K562 (cell line): ENCODE data around the gene SRC. TPM values are rescaled to one million over a fixed set of nuclear protein-coding genes. Genes with fewer than 3 reads are reported as not detected.
A peak's percentile ranks its signal among the peaks of the same experiment; 100 is the strongest.

Source experiments
- ATAC-seq: fragments of 200-7000 bp; cut with Tn5 transposase; 3 replicates; pipeline ENCODE4 v1.9.1; 2020; ENCODE audit warnings: moderate library complexity
- BruUV-seq: library from RNA; stranded (reverse); fragments of 400-500 nt; replicated peaks from 2 replicates; lab custom pipeline; 2021; lab: Mats Ljungman, UMichigan
- CTCF ChIA-PET: fragments of 300-600 bp; formaldehyde crosslinking; extraction: SDS; loops from one replicate; lab custom pipeline; 2021; ENCODE audit warnings: low intra/inter-chr PET ratio; lab: Yijun Ruan, JAX
- POLR2A ChIA-PET: fragments of 300-600, 350-650 bp; sonication (Branson Sonifier 250); formaldehyde crosslinking; extraction: SDS; loops from one replicate; lab custom pipeline; 2021; ENCODE audit warnings: antibody characterized with exemption, inconsistent platforms; lab: Yijun Ruan, JAX
- DNase-seq, 4 experiments: peaks; one replicate each; pipeline versions ENCODE4 v3.0.0 to v3.0.0-alpha.2; 2011 to 2018; ENCODE audit warnings: low spot score in 3 of 4, mixed read lengths in 3 of 4; ENCODE audit errors: extremely low read depth in 1 of 4
- FAIRE-seq: peaks from 2 replicates; lab custom pipeline; 2011; peaks lifted over from hg19 to GRCh38; lab: Jason Lieb, UNC
- H2AFZ ChIP-seq: 2 replicates; pipeline ENCODE4 v1.6.0; 2011; ENCODE audit warnings: low read depth, low read length, control low read depth, inconsistent platforms
- H3K27ac ChIP-seq: fragments of 200-600 bp; 3 replicates; pipeline ENCODE4 v1.8.0; 2011; ENCODE audit warnings: low read depth, mild to moderate bottlenecking, control low read depth, inconsistent platforms, low read length, moderate library complexity, mixed read lengths; ENCODE audit errors: extremely low read depth
- H3K27me3 ChIP-seq, 2 experiments: fragments of 300-600 bp in 1 of 2; 2 replicates in 1 of 2; 3 replicates in 1 of 2; pipeline versions ENCODE4 v1.6.0 to v1.8.0; 2011; ENCODE audit warnings: inconsistent platforms in 2 of 2, low read length in 2 of 2, mild to moderate bottlenecking in 1 of 2, mixed read lengths in 1 of 2, moderate library complexity in 1 of 2; ENCODE audit not compliant: control insufficient read depth in 2 of 2, insufficient read depth in 2 of 2
- H3K36me3 ChIP-seq: fragments of 300-600 bp; 3 replicates; pipeline ENCODE4 v1.8.0; 2011; ENCODE audit warnings: mild to moderate bottlenecking, low read length, inconsistent platforms; ENCODE audit not compliant: control insufficient read depth, insufficient read depth
- H3K4me1 ChIP-seq, 2 experiments: fragments of 200-600 bp in 1 of 2; replicated peaks in 1 of 2; 2 replicates in 1 of 2; 3 replicates in 1 of 2; pipeline versions ENCODE4 v1.5.1 to v1.8.0; 2011; ENCODE audit warnings: inconsistent platforms in 2 of 2, low read length in 2 of 2, mild to moderate bottlenecking in 1 of 2, mixed read lengths in 1 of 2, moderate library complexity in 1 of 2; ENCODE audit not compliant: control insufficient read depth in 2 of 2, insufficient read depth in 2 of 2
- H3K4me2 ChIP-seq: 2 replicates; pipeline ENCODE4 v1.6.1; 2011; ENCODE audit warnings: low read length, control low read depth, inconsistent platforms, mixed read lengths; ENCODE audit not compliant: insufficient read depth
- H3K4me3 ChIP-seq: fragments of 200-600 bp; sonication (generic), shearing (Covaris generic); 2 replicates; pipeline ENCODE4 v1.5.1; 2016; ENCODE audit warnings: control low read depth, inconsistent platforms
- H3K79me2 ChIP-seq: fragments of 200-600 bp; 3 replicates; pipeline ENCODE4 v1.8.0; 2011; ENCODE audit warnings: low read length, inconsistent platforms; ENCODE audit not compliant: control insufficient read depth, insufficient read depth
- H3K9ac ChIP-seq, 2 experiments: 2 replicates each; pipeline versions ENCODE4 v1.6.0 to v1.6.1; 2011; ENCODE audit warnings: low read depth in 2 of 2, low read length in 2 of 2, control low read depth in 1 of 2, inconsistent platforms in 1 of 2, mild to moderate bottlenecking in 1 of 2, mixed read lengths in 1 of 2; ENCODE audit not compliant: insufficient read depth in 1 of 2
- H3K9me1 ChIP-seq: one replicate; pipeline ENCODE4 v1.6.0; 2011; ENCODE audit warnings: inconsistent platforms, mild to moderate bottlenecking, low read length, moderate library complexity; ENCODE audit not compliant: control insufficient read depth, insufficient read depth
- H3K9me3 ChIP-seq: replicated peaks from 2 replicates; pipeline ENCODE4 v1.5.1; 2011; ENCODE audit warnings: low read depth, low read length, inconsistent platforms; ENCODE audit not compliant: control insufficient read depth, insufficient read depth
- H4K20me1 ChIP-seq: replicated peaks from 2 replicates; pipeline ENCODE4 v1.6.1; 2011; ENCODE audit warnings: low read length, inconsistent platforms, mixed read lengths; ENCODE audit not compliant: control insufficient read depth, insufficient read depth
- ARID1B ChIP-seq: fragments of 450-650 bp; IDR thresholded peaks from 2 replicates; pipeline ENCODE4 v1.6.1; 2016; ENCODE audit warnings: antibody characterized with exemption, mild to moderate bottlenecking, inconsistent platforms
- BRD9 ChIP-seq: fragments of 450-650 bp; IDR thresholded peaks from 2 replicates; pipeline ENCODE4 v1.6.1; 2018; ENCODE audit warnings: low read depth; ENCODE audit not compliant: partially characterized antibody
- CBFA2T2 ChIP-seq: fragments of 450-650 bp; conservative IDR thresholded peaks from 2 replicates; pipeline ENCODE4 v1.6.1; 2017; ENCODE audit warnings: mild to moderate bottlenecking
- CBFA2T3 ChIP-seq: fragments of 450-650 bp; IDR thresholded peaks from 2 replicates; pipeline ENCODE4 v1.6.1; 2017
- CREB1 ChIP-seq, 2 experiments: sonication (generic) in 1 of 2; formaldehyde crosslinking in 1 of 2; IDR thresholded peaks; 2 replicates each; pipeline versions ENCODE4 v1.6.1 to v1.8.0; 2012 to 2022; ENCODE audit warnings: inconsistent platforms in 1 of 2, mild to moderate bottlenecking in 1 of 2, missing genetic modification reagents in 1 of 2, moderate library complexity in 1 of 2
- CXXC5 ChIP-seq: fragments of 250-450 bp; sonication (Bioruptor Pico); IDR thresholded peaks from 2 replicates; pipeline ENCODE4 v1.8.0; 2022; ENCODE audit warnings: inconsistent platforms, mild to moderate bottlenecking, moderate library complexity
- ELF4 ChIP-seq: fragments of 450-650 bp; formaldehyde crosslinking; IDR thresholded peaks from 2 replicates; pipeline ENCODE4 v1.4.0; 2022; ENCODE audit warnings: missing genetic modification characterization
- FIP1L1 ChIP-seq: fragments of 200-400 bp; formaldehyde crosslinking; IDR thresholded peaks from 2 replicates; pipeline ENCODE4 v1.6.1; 2018; ENCODE audit warnings: mild to moderate bottlenecking, low read depth, low read length; ENCODE audit not compliant: poor library complexity, severe bottlenecking
- L3MBTL2 ChIP-seq: fragments of 450-650 bp; IDR thresholded peaks from 2 replicates; pipeline ENCODE4 v1.6.1; 2016; ENCODE audit warnings: mild to moderate bottlenecking, moderate library complexity
- MTA2 ChIP-seq: fragments of 450-650 bp; IDR thresholded peaks from 2 replicates; pipeline ENCODE4 v1.6.1; 2016; ENCODE audit warnings: low read depth
- NCOR1 ChIP-seq: fragments of 450-650 bp; IDR thresholded peaks from 2 replicates; pipeline ENCODE4 v1.6.1; 2016; ENCODE audit warnings: mild to moderate bottlenecking, moderate library complexity
- NFRKB ChIP-seq: fragments of 450-650 bp; IDR thresholded peaks from 2 replicates; pipeline ENCODE4 v1.6.1; 2016; ENCODE audit warnings: low read depth
- RCOR1 ChIP-seq, 2 experiments: IDR thresholded peaks; 2 replicates each; pipeline ENCODE4 v1.6.1; 2012; ENCODE audit warnings: low read depth in 2 of 2, low read length in 2 of 2, borderline replicate concordance in 1 of 2, improper control_type of control experiment in 1 of 2
- SMARCA4 ChIP-seq: fragments of 450-650 bp; IDR thresholded peaks from 2 replicates; pipeline ENCODE4 v1.6.1; 2016
- SOX6 ChIP-seq: fragments of 450-650 bp; IDR thresholded peaks from 2 replicates; pipeline ENCODE4 v1.6.1; 2014; ENCODE audit warnings: mild to moderate bottlenecking
- WGBS: fragments of 100-300 bp; shearing (Covaris generic); methylation state at CpG from one replicate; pipeline ENCODE4 v1.1.6; 2016; ENCODE audit warnings: low coverage, mixed read lengths; ENCODE audit not compliant: insufficient coverage; ENCODE audit errors: missing lambda C conversion rate; 5-methylcytosine and 5-hydroxymethylcytosine counted together
- in situ Hi-C: fragments of 300-500 bp; cut with MboI; formaldehyde crosslinking; loops from 4 replicates; pipeline ENCODE4 v1.15.0; 2018; ENCODE audit warnings: inconsistent platforms, mixed read lengths
- intact Hi-C: fragments of 100-400 bp; cut with micrococcal nuclease; formaldehyde crosslinking; loops from 2 replicates; pipeline ENCODE4 v1.14.2; 2022
- polyA plus RNA-seq, 8 experiments: library from polyadenylated mRNA; depleted of rRNA in 4 of 8; stranded (reverse) in 5 of 8; unstranded in 3 of 8; fragments of >200 nt; fragmentation: Nextera tagmentation in 2 of 8; fragmentation: Illumina TruSeq in 1 of 8; extraction: Ambion mirVana in 2 of 8; extraction: Trizol in 1 of 8; gene quantifications; 2 replicates each; pipeline versions ENCODE4 v1.2.1 to v1.2.3, GENCODE V29; 2011 to 2014; ENCODE audit warnings: inconsistent platforms in 1 of 8, missing spikeins in 1 of 8
- total RNA-seq, 7 experiments: library from RNA; depleted of rRNA in 6 of 7; stranded (reverse); fragments of >200 nt in 6 of 7; fragmentation: Illumina TruSeq in 2 of 7; extraction: Trizol in 2 of 7; gene quantifications; 2 replicates each; pipeline versions ENCODE4 v1.2.1 to v1.2.3, GENCODE V29; 2011 to 2021; ENCODE audit warnings: low replicate concordance in 1 of 7
- TF ChIP-seq, protein P1 (sequence below): fragments of 450-650 bp; IDR thresholded peaks from 2 replicates; pipeline ENCODE4 v1.6.1; 2016; ENCODE audit warnings: antibody characterized with exemption
- TF ChIP-seq, protein P2 (sequence below): fragments of 450-650 bp; formaldehyde crosslinking; IDR thresholded peaks from 2 replicates; pipeline ENCODE4 v1.4.0; 2020; ENCODE audit warnings: mild to moderate bottlenecking, moderate library complexity

SRC gene
- total and polyA plus RNA-seq, 9 of the 15 experiments (the other 6 are each of a cell fraction or from before 2014, with no cell fraction given): 0.06 to 8.5 (median 3.1) TPM

DNA sequence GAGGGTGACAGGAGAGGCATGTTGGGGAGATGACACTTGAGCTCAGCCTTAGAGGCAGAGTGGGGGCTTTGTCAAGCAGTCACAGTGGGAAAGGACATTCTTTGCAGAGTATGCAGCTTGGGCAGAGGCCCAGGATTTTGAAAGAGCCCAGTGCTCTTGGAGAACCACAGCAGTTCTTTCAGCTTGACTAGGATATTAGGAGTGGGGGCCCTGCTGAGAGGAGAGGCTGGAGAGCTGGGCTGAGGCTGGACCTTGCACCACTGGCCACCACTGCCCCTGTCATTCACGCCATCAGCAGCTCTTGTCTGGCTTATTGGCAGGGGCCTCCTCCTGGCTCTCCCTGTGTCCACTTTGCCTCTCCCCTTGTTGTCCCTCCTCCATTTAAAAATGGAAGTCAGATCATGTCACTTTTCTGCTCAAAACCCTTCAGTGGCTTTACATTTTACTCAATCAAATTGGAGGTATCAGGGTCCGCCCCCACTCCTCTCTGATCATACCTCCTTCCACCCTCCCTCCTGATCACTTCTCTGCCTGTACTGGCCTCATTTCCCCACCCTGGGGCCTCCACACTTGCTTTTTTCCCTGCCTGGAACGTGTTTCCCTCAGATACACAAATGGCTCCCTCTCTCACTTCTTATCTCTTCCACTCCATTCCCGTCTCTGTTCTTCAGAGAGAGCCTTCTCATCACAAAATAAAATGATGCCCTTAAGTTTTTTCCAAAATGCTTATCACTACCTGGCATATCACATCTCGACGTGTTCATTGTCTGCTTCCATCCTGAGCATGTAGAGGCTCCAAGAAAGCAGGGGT is 46.0 kb upstream of the SRC start:
- POLR2A ChIA-PET: interaction anchor here (0.6 to 1.5 kb wide), 5 partner anchors 8 to 96 kb away, joined by 3 to 16 read pairs (median 3); partner anchors contain the start of gene MANBAL
- 8% methylated on average over 6 of the region's 6 CpGs for whole genome bisulfite sequencing
- peak overlapping the region; percentile 17 for H2AFZ ChIP-seq
- H3K27me3 ChIP-seq: no peaks in the 10 kb centered on the region
- H3K4me3 ChIP-seq: no peak overlapping the region
- BruUV-seq: no TSS peak
- in situ Hi-C loops (no loop called here), intact Hi-C loops (no loop called here)
- H3K9me3 ChIP-seq: no peaks in the 10 kb centered on the region
- H3K4me2 ChIP-seq: peak overlapping the region; percentile 37
- ATAC-seq (peak; percentile 76), DNase-seq (peak; percentile 46 to 69 (median 50)), FAIRE-seq (no peak)
- H3K9ac ChIP-seq: peak overlapping the region; percentile 32 to 79; a peak in 3 of 4 replicates
- no peaks in the 10 kb centered on the region for H4K20me1 ChIP-seq
- no peaks in the 10 kb centered on the region for H3K9me1 ChIP-seq
- H3K27ac ChIP-seq: peak overlapping the region; percentile 55
- peaks cover 67% of the 10 kb centered on the region for H3K36me3 ChIP-seq
- CTCF ChIA-PET: no interaction called here
- peaks cover 8 to 22% of the 10 kb centered on the region in 2 experiments; a peak in 3 of 5 replicates for H3K4me1 ChIP-seq
- H3K79me2 ChIP-seq: peaks cover 48% of the 10 kb centered on the region
- TF ChIP-seq CXXC5 (CRISPR knock-in tag) (0 out of 2 replicates have a peak, but pooled peaks have one; percentile 47), SMARCA4 (peak; percentile 69), RCOR1 (IDR thresholded peaks at IDR 0.05; ENCODE audit: borderline replicate concordance in 1 of 2, low read depth in 2 of 2, low read length in 2 of 2) (peak in 1 of 2 experiments; percentile 27; a peak in 1 of 4 replicates), FIP1L1 (no peak), NFRKB (peak; percentile 39; the same call in 1 of the 2 replicates), SOX6 (peak; percentile 35; the same call in 1 of the 2 replicates), CREB1 (IDR thresholded peaks at IDR 0.05) (0 out of 2 replicates have a peak, but pooled peaks have one; percentile 20), CREB1 (CRISPR knock-in tag; IDR thresholded peaks at IDR 0.05) (no peak), ELF4 (CRISPR knock-in tag) (peak; percentile 57; the same call in 1 of the 2 replicates), NCOR1 (peak; percentile 61), BRD9 (peak; percentile 42), ARID1B (peak; percentile 80), CBFA2T3 (peak; percentile 81), CBFA2T2 (peak; percentile 61), L3MBTL2 (peak; percentile 59; the same call in 1 of the 2 replicates), MTA2 (peak; percentile 52; the same call in 1 of the 2 replicates)
- TF ChIP-seq, protein P1, sequence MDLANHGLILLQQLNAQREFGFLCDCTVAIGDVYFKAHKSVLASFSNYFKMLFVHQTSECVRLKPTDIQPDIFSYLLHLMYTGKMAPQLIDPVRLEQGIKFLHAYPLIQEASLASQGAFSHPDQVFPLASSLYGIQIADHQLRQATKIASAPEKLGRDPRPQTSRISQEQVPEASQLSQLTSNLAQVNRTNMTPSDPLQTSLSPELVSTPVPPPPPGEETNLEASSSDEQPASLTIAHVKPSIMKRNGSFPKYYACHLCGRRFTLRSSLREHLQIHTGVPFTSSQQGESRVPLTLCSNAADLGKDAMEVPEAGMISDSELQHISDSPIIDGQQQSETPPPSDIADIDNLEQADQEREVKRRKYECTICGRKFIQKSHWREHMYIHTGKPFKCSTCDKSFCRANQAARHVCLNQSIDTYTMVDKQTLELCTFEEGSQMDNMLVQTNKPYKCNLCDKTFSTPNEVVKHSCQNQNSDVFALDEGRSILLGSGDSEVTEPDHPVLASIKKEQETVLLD: 0 out of 2 replicates have a peak, but pooled peaks have one; percentile 24
- TF ChIP-seq, protein P2, sequence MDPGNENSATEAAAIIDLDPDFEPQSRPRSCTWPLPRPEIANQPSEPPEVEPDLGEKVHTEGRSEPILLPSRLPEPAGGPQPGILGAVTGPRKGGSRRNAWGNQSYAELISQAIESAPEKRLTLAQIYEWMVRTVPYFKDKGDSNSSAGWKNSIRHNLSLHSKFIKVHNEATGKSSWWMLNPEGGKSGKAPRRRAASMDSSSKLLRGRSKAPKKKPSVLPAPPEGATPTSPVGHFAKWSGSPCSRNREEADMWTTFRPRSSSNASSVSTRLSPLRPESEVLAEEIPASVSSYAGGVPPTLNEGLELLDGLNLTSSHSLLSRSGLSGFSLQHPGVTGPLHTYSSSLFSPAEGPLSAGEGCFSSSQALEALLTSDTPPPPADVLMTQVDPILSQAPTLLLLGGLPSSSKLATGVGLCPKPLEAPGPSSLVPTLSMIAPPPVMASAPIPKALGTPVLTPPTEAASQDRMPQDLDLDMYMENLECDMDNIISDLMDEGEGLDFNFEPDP (CRISPR knock-in tag): no peak
